Keratinocyte (primary cell): ENCODE data around the gene ARID5B. TPM values are rescaled to one million over a fixed set of nuclear protein-coding genes. Genes with fewer than 3 reads are reported as not detected.

ENCODE experiments used
- DNase-seq: peaks from one replicate; pipeline ENCODE4 v3.0.0-alpha.2; 2011; ENCODE audit warnings: low read depth, missing footprints, low spot score
- FAIRE-seq: peaks from 2 replicates; lab custom pipeline; 2011; peaks lifted over from hg19 to GRCh38; lab: Jason Lieb, UNC
- H2AFZ ChIP-seq: 2 replicates; pipeline ENCODE4 v1.6.0; 2012; ENCODE audit warnings: low read length, control low read depth, inconsistent platforms; ENCODE audit not compliant: control insufficient read depth
- H3K27ac ChIP-seq: 2 replicates; pipeline ENCODE4 v1.5.1; 2011; ENCODE audit warnings: low read length; ENCODE audit not compliant: control insufficient read depth, insufficient read depth
- H3K27me3 ChIP-seq: 3 replicates; pipeline ENCODE4 v1.6.0; 2011; ENCODE audit warnings: low read length; ENCODE audit not compliant: control insufficient read depth, insufficient read depth; ENCODE audit errors: extremely low read depth
- H3K36me3 ChIP-seq, 2 experiments: 2 replicates in 1 of 2; 3 replicates in 1 of 2; pipeline ENCODE4 v1.5.1; 2011; ENCODE audit warnings: low read length in 2 of 2, mild to moderate bottlenecking in 1 of 2; ENCODE audit not compliant: control insufficient read depth in 2 of 2, insufficient read depth in 2 of 2; ENCODE audit errors: extremely low read depth in 1 of 2
- H3K4me1 ChIP-seq: 3 replicates; pipeline ENCODE4 v1.5.1; 2011; ENCODE audit warnings: low read length; ENCODE audit not compliant: control insufficient read depth, insufficient read depth; ENCODE audit errors: extremely low read depth
- H3K4me2 ChIP-seq: 3 replicates; pipeline ENCODE4 v1.6.0; 2011; ENCODE audit warnings: low read depth, low read length; ENCODE audit not compliant: control insufficient read depth, insufficient read depth; ENCODE audit errors: extremely low read depth
- H3K4me3 ChIP-seq, 3 experiments: fragments of 200-600 bp in 1 of 3; sonication (generic) in 1 of 3; 2 replicates in 2 of 3; 3 replicates in 1 of 3; pipeline ENCODE4 v1.5.1; 2011 to 2016; ENCODE audit warnings: low read length in 3 of 3, mild to moderate bottlenecking in 3 of 3, control low read depth in 2 of 3, inconsistent platforms in 1 of 3, low read depth in 1 of 3, mixed read lengths in 1 of 3, mixed run types in 1 of 3, moderate library complexity in 1 of 3; ENCODE audit not compliant: control insufficient read depth in 2 of 3, insufficient read depth in 2 of 3; ENCODE audit errors: extremely low read depth in 1 of 3
- H3K79me2 ChIP-seq: 2 replicates; pipeline ENCODE4 v1.6.0; 2012; ENCODE audit warnings: low read length; ENCODE audit not compliant: control insufficient read depth, insufficient read depth
- H3K9ac ChIP-seq: 3 replicates; pipeline ENCODE4 v1.6.0; 2011; ENCODE audit warnings: low read length; ENCODE audit not compliant: control insufficient read depth, insufficient read depth; ENCODE audit errors: extremely low read depth
- H3K9me1 ChIP-seq: 3 replicates; pipeline ENCODE4 v1.6.0; 2011; ENCODE audit warnings: low read length; ENCODE audit not compliant: control insufficient read depth, insufficient read depth; ENCODE audit errors: extremely low read depth
- H3K9me3 ChIP-seq: 2 replicates; pipeline ENCODE4 v1.5.1; 2012; ENCODE audit warnings: low read depth, low read length; ENCODE audit not compliant: control insufficient read depth
- H4K20me1 ChIP-seq: 3 replicates; pipeline ENCODE4 v1.6.0; 2011; ENCODE audit warnings: low read length; ENCODE audit not compliant: control insufficient read depth, insufficient read depth; ENCODE audit errors: extremely low read depth
- EZH2 ChIP-seq: IDR thresholded peaks from one replicate; pipeline ENCODE4 v1.6.1; 2012; ENCODE audit warnings: inconsistent platforms, mild to moderate bottlenecking, low read length, moderate library complexity
- dilution Hi-C: fragments of 300-500 bp; cut with MboI; formaldehyde crosslinking; loops from one replicate; pipeline ENCODE4 v1.7.0; 2020; ENCODE audit warnings: low sequenced_read_pairs; ENCODE audit not compliant: extremely low pct_ligation_motif_present
- polyA plus RNA-seq, 5 experiments: library from polyadenylated mRNA; depleted of rRNA in 3 of 5; stranded (reverse) in 3 of 5; stranded (forward) in 1 of 5; unstranded in 1 of 5; fragments of >200 nt; gene quantifications; 1 replicate in 1 of 5; 2 replicates in 3 of 5; 3 replicates in 1 of 5; pipeline versions ENCODE4 v1.2.1 to v1.2.3, GENCODE V29; 2011 to 2012; ENCODE audit warnings: missing spikeins in 2 of 5, low read depth in 1 of 5, low replicate concordance in 1 of 5
- TF ChIP-seq, protein P1 (sequence below), 3 experiments: IDR thresholded peaks in 1 of 3; conservative IDR thresholded peaks in 1 of 3; optimal IDR thresholded peaks in 1 of 3; 2 replicates in 2 of 3; 3 replicates in 1 of 3; pipeline versions ENCODE3 to v1.5.1; 2011; ENCODE audit warnings: low read length in 3 of 3, mild to moderate bottlenecking in 3 of 3, moderate library complexity in 2 of 3, control low read depth in 1 of 3, inconsistent platforms in 1 of 3; ENCODE audit not compliant: insufficient read depth in 2 of 3; ENCODE audit errors: extremely low read depth in 1 of 3

ARID5B gene
- polyA plus RNA-seq, 1 donor (not counting 4 experiments of a cell fraction or from before 2014, with no cell fraction given) = 7.0 TPM

DNA sequence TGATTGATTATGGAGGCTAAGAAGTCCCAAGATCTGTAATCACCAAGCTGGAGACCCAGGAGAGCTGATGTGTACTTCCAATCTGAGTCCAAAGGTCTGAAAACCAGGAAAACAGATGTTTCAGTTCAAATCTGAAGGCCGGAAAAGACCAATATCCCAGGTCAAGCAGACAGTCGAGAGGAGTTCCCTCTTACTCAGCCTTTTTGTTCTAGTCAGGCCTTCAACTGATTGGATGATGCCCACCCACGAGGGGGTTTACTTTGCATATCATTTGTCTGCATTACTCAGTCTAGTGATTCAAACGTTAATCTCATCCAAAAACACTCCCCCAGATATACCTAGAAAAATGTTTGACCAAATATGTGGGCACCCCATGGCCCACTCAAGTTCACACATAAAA lies 7.4 kb upstream of the ARID5B start:
- no peak overlapping the region for H3K4me3 ChIP-seq
- H3K4me1 ChIP-seq = peaks cover 53% of the 10 kb centered on the region
- H3K79me2 ChIP-seq = no peaks in the 10 kb centered on the region
- TF ChIP-seq EZH2 = no peak
- TF ChIP-seq, protein P1, sequence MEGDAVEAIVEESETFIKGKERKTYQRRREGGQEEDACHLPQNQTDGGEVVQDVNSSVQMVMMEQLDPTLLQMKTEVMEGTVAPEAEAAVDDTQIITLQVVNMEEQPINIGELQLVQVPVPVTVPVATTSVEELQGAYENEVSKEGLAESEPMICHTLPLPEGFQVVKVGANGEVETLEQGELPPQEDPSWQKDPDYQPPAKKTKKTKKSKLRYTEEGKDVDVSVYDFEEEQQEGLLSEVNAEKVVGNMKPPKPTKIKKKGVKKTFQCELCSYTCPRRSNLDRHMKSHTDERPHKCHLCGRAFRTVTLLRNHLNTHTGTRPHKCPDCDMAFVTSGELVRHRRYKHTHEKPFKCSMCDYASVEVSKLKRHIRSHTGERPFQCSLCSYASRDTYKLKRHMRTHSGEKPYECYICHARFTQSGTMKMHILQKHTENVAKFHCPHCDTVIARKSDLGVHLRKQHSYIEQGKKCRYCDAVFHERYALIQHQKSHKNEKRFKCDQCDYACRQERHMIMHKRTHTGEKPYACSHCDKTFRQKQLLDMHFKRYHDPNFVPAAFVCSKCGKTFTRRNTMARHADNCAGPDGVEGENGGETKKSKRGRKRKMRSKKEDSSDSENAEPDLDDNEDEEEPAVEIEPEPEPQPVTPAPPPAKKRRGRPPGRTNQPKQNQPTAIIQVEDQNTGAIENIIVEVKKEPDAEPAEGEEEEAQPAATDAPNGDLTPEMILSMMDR (optimal IDR thresholded peaks at IDR 0.05 in 1 of 3, IDR thresholded peaks at IDR 0.05 in 1 of 3, conservative IDR thresholded peaks at IDR 0.05 in 1 of 3; ENCODE audit: extremely low read depth in 1 of 3, insufficient read depth in 2 of 3, low read length in 3 of 3) = no peak
- no peak overlapping the region for H3K9ac ChIP-seq
- H3K9me3 ChIP-seq = no peaks in the 10 kb centered on the region
- H3K27me3 ChIP-seq = no peaks in the 10 kb centered on the region
- no peak for FAIRE-seq
- no peaks in the 10 kb centered on the region for H4K20me1 ChIP-seq
- no peaks in the 10 kb centered on the region for H3K36me3 ChIP-seq
- dilution Hi-C loops = no loop called here
- no peak for DNase-seq
- no peak overlapping the region for H3K27ac ChIP-seq
- no peak overlapping the region for H3K4me2 ChIP-seq
- no peak overlapping the region for H2AFZ ChIP-seq
- no peaks in the 10 kb centered on the region for H3K9me1 ChIP-seq

DNA sequence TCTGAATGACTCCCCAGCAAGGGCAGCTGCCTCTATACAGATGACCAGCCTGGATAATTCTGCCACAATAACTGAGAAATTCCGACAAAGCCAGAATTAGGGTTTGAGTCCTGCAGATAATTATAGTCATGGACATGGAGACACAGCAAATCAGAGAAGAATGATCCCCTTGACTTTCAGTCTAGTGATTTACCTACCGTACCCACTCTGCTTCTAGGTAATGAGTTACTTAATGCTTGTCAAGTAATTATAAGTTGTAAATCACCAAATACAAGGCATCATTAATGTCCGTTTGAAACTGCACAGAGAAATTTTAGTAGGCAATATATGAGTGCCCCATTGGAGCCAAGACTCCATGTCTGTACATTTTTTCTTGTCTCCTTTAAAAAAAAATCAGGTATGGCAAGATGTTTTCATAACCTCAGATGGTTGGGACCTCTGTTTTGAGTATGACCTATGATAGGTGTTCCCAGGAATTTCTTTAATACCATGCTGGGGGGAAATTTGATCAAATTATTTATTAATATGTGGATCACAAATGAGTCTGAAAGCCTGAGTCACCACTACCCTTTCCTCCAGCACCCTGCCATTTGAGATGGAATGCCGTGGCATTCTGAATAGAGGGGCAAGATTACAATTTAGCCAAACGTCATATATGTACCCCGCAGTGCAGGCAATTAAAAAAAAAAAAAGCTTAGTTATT lies 5.5 kb upstream of the ARID5B start:
- Histone ChIP-seq H3K4me3 (no peak overlapping the region), H3K9me3 (no peaks in the 10 kb centered on the region), H3K36me3 (no peaks in the 10 kb centered on the region), H4K20me1 (no peaks in the 10 kb centered on the region), H3K79me2 (no peaks in the 10 kb centered on the region), H3K27me3 (no peaks in the 10 kb centered on the region), H3K4me1 (peaks cover 45% of the 10 kb centered on the region), H3K9ac (no peak overlapping the region), H3K9me1 (no peaks in the 10 kb centered on the region), H3K4me2 (no peak overlapping the region), H2AFZ (peak overlapping the region; percentile 44), H3K27ac (no peak overlapping the region)
- DNase-seq = no peak
- no peak for FAIRE-seq
- dilution Hi-C loops = no loop called here
- TF ChIP-seq EZH2 = no peak
- TF ChIP-seq, protein P1 (optimal IDR thresholded peaks at IDR 0.05 in 1 of 3, IDR thresholded peaks at IDR 0.05 in 1 of 3, conservative IDR thresholded peaks at IDR 0.05 in 1 of 3; ENCODE audit: extremely low read depth in 1 of 3, insufficient read depth in 2 of 3, low read length in 3 of 3) = no peak
